Activated CD4-positive, alpha-beta T cell treated with anti-CD3 and anti-CD28 coated beads for 48 hours (primary cell): ENCODE measurements around the gene ZNF18.
A peak's percentile ranks its signal among the peaks of the same experiment; 100 is the strongest.

Source experiments
- DNase-seq: peaks from one replicate; pipeline ENCODE4 v3.0.0-alpha.2; 2020

ZNF18 gene, protein sequence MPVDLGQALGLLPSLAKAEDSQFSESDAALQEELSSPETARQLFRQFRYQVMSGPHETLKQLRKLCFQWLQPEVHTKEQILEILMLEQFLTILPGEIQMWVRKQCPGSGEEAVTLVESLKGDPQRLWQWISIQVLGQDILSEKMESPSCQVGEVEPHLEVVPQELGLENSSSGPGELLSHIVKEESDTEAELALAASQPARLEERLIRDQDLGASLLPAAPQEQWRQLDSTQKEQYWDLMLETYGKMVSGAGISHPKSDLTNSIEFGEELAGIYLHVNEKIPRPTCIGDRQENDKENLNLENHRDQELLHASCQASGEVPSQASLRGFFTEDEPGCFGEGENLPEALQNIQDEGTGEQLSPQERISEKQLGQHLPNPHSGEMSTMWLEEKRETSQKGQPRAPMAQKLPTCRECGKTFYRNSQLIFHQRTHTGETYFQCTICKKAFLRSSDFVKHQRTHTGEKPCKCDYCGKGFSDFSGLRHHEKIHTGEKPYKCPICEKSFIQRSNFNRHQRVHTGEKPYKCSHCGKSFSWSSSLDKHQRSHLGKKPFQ

DNA sequence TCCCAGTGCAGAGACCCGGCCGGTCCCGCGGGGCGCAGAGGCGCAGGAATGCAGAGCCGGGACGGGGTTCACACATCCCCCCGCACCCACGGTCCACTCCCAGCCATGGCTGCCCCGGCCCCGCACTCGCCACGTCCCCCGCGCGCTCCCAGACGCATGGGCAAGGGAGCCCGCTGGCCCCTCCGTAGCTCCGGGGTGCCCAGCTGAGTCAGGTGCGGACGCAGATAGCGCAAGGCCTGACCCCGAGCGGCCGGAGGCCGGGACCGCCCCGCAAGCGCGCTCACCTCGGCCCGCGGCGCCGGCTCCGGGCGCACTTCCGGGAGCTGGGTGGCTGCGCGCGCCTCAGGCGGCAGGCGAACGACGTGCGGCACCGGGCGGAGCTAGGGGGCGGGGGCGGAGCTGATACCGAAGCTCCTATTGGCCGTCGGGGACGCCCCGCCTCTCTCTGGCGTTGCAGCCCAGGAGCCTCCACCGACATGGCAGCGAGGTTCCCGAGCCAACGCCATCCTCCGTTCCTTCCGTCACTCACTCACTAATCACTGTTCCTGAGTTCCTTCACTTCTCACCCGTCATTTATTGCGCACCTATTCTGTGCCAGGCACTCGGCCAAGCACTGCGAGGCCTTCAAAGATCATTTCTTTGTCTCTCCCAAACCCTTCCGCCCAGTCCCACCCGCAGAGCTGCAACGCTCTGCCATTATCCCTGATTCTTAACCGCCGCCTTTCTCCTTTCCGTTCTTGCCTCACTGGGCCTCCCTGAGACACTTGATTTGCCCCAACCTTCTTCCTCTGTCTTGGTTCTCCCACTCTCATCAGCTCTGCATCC, at the start of gene ZNF18:
ZNF18 (minus strand) TSS at position 329 of the 825 bp plus-strand sequence. CDS start 4,646 bp downstream, outside the sequence.
- DNase-seq = peak; percentile 97

DNA sequence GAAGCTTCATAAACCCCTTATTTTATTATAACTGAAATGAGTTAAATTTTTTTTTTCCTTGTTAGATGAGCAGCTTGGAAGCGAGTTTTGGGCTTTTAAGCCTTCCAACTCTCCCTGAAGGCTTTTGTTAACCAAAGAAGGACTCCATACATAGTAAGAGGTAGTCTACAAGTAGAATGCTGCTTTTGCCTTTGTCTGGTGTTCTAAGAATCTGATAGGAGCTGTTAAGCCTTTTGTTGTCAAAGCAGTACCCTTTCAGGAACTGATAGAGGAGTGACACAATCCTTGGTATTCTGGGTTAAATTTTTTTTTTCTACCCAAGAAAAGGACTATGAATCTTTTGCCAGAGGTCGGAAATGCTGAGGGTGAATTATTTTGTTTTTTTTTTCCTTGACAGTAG, 49.5 kb upstream of the ZNF18 start:
- DNase-seq = no peak

DNA sequence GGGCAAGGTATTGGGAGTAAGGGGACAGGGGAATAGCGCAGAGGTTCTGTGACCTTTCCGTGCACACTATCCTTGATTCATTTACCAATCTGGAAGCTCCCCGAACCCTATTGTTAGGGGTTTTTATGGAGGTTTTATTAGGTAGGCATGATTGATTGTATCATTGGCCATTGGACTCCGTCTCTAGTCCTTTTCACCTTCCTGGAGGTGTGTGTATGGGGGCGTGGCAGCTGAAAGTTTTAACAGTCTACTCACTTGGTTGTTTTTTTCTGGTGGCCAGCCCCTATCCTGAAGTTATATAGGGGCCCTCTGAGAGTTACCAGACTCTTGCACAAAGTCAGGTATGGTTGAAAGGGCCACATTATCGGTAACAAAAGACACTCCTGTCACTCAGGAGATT, 46.4 kb upstream of the ZNF18 start:
- no peak for DNase-seq

DNA sequence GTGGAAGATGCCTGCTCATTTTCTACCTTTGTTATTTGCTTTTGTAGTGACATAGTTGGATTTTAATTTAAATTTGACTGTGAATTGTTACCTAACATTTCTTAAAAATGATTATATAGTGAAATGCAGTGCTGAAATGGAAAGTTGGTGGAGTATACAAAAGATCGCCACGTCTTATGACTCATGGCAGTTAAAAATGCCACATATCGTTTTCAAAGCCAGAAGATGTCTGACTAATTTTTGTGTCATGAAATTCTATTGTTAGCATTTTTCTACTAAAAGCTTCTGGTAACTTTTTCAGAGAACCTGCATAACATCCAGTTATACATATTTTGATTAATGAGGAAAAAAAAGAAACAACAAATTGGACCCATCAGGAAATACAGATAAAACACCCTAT, 44.0 kb upstream of the ZNF18 start:
- no peak for DNase-seq

DNA sequence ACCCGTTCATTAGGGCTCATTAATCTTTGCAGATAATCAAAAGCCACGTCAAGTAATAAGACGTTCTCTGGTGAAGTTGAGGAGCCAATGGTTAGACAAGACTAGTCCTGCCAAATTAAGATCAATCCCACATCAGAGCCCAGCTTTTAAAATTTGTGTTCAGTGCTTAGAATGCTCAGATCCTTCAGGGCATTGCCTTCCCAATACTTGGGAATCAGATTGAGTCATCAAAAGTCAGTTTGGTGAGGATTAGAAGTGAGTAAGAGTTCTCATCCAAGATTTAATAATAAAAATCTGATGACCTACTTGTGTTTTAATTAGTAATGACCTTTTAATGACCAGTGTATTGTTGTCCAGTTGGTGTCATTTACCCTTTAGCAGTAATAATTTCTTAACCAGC, 43.2 kb upstream of the ZNF18 start:
- no peak for DNase-seq

DNA sequence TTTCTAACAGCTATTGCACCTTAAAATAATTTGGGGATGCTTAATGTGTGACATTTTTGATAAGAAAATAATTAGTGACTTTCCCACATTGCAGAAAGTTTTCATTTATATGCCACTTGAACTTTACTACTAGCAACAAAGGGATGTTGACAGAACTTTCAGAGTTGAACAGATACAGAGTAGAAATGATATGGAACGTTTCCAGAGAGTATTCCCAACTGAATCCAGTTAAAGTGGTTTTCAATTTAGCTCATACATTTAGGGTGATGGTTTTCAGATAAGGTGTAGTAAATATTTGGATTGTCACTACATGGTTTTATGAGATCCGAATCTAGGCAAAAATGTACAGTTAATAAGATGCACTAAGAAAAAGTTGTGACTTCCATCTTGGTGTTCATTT, 40.7 kb upstream of the ZNF18 start:
- no peak for DNase-seq

DNA sequence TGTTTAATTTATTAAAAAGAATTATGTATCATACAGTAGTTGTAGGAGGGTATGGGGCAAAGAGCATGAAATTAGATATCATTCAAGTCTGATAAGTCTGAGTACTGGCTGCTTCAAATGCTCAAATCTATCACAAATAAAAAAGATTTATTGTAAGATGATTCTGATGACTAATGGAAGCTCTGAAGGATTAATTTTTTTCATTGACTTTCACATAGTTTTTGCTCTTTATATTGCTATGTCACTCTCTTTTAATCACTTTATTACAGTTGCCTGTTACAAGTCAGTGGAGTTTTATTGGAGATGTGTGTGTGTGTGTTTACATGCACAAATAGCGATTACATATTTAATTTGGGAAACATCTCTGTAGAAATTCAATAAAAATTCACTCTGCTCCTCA, 38.4 kb upstream of the ZNF18 start:
- no peak for DNase-seq

DNA sequence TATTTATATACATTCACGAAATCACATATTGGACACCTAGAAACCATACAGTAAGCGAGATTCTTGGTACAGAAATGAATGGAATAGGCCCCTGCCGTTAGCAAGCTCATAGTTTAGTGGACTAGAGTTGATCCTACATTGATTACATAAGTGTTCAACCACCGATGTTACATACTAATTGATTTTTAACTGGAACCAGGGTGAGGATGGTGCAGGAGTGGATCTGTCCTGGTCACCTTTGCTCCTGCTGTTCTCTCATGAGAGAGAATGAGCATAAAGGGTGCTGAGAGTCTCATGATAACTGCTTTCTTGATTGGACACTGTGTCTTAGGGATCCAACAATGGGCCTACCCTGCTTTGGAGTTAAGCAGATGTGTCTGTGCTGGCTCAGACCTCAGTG, 37.3 kb upstream of the ZNF18 start:
- no peak for DNase-seq

DNA sequence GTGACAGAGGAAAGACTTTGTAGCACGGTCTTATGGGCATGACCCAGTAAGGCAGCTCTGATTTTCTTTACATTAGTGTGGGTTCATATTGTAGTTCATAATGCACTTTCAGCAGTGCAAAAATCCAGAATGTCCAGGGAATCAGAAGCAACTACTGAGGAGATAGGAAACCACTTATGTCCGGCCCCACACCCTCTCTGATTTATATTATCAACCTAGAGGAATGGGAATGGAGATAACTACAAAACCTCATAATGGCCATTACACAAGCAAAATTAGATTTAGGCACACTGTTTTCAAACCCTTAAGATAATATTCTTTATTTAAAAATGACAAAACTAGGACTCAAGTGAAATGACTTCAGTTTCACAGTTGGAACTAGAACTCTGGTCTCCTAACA, 31.3 kb upstream of the ZNF18 start:
- no peak for DNase-seq

DNA sequence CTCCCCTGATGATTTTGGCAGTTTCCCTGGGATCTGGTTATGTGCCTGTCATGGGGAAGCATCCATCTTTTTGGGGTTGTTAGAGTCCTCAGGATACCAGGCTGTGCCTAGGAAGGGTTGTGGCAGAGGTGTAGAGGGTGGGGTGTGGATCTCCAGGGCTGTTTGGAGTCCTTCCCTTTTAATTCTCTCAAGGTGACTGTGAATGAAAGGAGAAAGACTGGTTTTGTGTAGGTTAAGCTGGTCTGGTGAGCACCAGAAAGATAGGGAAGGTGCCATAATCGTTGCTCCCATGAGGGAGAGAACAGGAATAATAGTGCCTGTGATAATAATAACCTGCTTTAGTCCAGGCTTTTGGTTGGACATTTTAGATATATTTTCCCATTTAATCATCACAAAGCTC, 30.4 kb upstream of the ZNF18 start:
- no peak for DNase-seq

DNA sequence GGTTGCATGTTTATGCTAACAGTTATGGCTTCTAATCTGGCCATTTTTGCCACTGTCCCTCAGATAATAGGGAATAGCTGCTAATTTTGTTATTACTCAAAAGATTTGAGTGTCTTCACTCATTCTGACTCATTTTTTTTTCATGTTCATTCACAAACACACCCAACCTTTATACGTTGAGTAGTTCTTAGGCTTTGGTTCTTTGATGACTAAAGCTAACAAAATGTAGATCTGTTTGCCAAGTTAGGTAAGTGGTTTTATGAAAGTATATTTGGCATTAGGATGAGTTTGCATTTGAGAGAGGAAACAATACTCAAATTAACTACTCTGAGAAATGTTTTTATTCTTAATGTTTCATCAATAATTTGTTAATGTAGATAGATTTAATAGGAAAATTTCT, 27.1 kb upstream of the ZNF18 start:
- no peak for DNase-seq

DNA sequence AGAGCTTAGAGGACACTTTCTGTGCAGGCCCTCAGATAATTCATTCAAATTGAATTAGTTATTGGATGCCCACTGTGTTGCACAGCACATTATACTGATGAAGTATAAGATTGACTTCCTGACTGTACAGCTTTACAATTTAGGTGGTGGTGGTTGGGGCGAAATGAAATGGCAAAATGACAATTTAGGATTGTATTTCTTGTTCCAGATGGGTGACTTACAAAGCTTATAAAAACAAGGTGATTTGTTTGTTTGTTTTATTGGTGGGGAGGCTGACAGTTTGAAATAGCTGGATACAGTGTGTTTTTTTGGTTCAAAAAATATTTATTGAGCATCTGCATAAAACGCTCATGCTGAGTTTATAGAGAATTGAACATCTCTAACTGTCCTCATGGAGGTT, 25.0 kb upstream of the ZNF18 start:
- no peak for DNase-seq

DNA sequence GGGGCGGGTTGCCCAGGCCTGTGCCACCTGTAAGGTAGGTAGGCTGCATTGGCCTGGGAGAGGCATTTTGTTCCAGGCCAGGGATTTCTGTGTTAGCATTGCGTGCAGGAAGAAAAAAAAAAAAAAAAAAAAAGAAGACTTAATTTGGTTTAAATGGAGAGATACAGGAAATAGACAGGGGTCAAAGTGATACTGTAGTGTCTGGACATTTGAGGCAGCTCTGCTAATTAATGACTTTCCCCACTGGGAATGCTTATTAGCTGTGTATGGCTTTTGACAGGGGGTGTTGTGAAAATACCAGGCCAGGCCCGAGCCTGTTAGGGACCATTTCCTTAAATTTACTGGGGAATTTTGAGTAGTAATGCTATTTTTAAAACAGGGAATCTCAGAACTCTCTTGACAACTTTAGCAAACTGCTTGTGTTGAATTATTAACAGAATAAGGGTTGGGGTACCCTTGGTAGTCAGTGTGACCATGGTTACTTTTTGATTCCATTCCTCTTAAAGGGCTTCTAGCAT, 24.4 kb upstream of the ZNF18 start:
- no peak for DNase-seq

DNA sequence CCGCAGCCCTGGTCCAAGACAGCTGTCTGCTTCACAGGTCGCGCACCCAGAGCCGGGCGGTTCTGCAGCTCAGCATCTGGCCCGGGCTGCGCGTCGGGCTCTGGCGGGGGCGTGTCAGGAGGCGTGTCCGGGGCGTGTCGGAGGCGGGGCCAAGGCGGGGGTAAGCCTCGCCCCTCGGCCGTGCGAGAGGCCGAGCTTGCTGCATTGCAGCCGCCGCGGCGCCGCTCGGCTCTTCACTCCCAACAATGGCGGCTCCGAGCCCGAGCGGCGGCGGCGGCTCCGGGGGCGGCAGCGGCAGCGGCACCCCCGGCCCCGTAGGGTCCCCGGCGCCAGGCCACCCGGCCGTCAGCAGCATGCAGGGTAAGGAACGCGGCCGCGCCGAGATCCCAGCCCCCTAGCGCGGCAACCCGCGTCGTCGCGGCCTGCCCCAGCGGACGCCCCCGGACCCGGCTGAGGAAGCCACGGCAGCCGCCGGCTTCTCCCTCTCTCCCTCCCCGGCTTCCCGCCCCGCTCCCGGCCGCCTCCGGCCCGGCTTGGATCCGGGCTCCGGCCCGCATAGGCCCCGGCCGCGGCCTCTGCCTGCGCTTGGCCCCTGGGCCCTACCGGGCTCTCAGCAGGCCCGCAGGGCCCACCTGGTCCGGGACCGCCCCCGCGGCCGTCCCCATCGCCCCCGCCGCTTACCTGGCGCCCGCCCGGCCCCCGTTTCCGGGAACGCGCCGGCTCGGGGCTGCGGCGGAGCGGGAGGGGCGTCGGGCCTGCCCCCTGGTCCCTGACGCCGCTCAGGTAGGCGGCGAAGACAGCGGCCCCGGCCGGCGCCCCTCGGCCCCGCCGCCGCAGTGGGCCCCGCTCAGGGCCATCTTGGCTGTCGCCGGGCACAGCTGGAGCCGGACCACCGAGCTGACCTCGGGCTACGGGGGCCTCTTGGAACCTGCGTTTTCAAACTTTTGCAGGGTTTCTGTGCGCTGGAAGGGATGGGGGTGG, 23.7 kb upstream of the ZNF18 start, which contains the start of gene MAP2K4:
MAP2K4 (plus strand) TSS at position 236 of the 981 bp plus-strand sequence; CDS start at position 246, 10 bp downstream.
- peak; percentile 94 for DNase-seq

DNA sequence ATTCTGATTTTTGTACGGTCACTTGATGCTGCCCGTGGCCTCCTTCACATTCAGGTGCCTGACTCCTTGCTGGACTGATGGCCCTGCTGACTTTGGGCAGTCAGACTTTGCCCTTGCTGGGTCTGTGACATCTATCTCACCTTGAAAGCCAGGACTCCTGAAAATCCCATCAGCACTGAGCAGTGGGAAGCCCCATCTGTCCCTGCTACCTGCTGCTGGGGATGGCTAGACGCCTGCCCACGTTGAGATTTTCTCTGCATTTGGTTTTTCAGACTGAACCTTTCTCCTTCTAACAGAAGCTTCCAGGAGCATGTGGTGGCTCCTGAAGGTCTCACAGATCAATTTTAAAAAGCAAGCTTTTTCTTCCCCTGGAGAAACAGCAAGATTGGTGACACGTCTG, 10.2 kb upstream of the ZNF18 start:
- DNase-seq = no peak

DNA sequence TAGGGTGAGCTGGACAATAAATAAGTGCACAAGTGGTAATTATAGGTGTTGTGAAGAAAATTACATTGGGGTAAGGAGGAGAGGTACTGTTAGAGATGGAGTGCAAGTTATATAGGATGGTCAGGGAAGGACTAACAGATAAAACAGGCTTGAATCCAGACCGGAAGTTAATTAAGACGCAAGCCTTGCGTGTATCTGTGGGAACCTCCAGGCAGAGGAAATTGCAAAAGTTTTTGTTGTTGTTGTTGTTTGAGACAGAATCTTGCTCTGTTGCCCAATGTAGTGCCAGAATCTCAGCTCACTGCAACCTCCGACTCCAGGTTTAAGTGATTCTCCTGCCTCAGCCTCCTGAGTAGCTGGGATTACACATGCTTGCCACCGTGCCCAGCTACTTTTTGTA, 2.4 kb upstream of the ZNF18 start:
- DNase-seq = no peak

DNA sequence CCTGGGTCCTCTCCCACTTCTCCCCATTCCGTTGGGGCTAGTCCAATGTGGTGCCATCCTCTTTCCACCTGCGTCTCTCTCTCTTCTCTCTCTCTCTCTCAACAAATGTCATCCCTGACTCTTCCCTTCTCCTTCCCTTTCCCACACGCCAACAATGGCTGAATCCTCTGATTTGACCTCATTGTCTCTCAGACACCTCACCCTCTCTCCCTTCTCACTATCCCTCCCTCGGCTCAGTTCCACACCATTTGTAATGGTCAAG, 628 bp upstream of the ZNF18 start:
- no peak for DNase-seq

DNA sequence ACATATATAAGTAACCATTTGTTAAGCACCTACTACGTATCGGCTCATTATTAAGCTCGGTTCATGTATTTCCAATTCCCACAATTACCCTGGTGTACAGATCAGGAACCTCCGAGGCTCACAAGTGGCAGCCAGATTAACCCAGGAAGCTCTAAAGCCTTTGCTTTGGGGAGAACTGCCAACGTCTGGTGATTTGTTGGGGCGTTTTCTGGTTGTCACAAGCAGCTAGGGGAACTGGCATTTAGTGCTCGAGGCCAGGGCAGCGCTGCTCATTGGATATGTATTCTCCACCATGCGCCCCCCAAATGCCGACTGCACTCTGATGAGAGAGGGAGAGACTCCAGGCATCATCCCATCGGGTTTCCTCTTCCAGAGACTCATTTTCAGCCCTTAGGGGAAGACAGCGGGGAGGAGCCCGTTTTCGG, 541 bp downstream of the ZNF18 start:
- DNase-seq = no peak

DNA sequence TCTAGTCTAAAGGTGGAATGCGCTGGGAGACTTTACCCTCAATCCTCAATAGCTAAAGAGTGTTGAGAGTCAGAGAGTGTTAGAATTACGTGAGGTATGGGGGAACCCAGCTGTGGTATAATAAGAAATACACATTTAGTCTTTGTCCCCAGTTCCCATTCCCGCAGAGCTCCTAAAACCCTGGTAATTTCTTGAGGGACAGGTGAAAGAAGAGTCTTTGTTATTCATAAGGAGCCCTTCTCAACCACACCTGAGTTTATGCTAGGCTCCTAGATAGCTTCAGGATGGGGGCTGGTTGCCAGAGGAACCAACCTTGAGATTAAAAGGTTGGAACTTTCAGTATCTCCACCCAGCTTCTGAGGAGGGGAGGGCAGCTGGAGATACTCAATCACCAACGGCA, 5.8 kb downstream of the ZNF18 start:
- no peak for DNase-seq

DNA sequence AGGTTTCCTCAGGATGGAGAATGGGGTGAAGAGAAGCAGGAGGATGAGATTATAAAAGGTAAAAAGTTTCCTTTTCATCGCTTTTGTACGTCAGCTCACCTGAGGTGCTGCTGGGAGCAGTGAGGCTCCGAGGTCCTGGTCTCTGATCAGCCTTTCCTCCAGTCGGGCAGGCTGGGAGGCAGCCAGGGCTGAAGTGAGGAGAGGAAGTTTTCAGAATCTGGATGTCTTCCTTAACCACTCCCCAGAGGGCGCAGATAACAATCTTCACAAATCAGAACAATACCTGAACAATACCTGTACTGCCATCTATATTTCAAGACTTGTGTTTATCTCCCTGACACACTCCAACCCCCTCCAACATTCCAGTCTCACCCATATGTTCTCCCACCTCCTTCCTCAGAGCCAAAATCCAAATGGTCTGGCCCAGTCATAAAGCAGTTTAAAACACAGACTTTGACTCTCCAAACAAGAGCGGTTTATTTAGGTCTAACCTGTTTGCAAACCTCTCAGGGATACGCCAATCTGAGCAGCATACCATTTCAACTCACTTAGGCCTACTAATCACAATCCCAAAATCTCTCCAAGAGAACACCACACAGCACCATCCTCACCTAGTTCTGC, 6.8 kb downstream of the ZNF18 start:
- DNase-seq = no peak

DNA sequence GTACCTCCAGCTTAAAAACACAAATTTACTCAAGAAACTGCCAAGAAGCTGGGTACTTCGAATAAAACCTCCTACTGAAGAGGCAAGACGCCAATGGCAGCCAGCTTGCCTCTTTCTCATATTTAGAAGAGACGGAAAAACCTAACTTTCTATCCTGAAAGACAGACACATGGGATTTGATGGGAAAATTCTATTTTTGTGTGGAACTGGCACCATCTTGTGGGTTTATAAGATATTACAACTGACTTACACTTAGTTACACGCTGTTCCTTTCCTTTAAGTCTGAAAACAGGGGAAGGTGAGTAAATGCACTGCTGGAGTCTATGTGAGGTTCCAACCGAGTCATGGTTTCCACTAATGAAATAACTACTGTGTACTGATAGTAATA, 10.3 kb downstream of the ZNF18 start:
- DNase-seq = no peak
